22Rv1 (cell line): Measurements from ENCODE around the gene DSCAML1.

Experiments
- ZFX ChIP-seq: fragments of 450-650 bp; IDR thresholded peaks from 2 replicates; pipeline ENCODE4 v1.6.1; 2017; ENCODE audit warnings: antibody characterized with exemption, borderline replicate concordance
- TF ChIP-seq, protein P1 (sequence below): fragments of 450-650 bp; IDR thresholded peaks from 2 replicates; pipeline ENCODE4 v1.5.1; 2017; ENCODE audit warnings: mild to moderate bottlenecking

DNA sequence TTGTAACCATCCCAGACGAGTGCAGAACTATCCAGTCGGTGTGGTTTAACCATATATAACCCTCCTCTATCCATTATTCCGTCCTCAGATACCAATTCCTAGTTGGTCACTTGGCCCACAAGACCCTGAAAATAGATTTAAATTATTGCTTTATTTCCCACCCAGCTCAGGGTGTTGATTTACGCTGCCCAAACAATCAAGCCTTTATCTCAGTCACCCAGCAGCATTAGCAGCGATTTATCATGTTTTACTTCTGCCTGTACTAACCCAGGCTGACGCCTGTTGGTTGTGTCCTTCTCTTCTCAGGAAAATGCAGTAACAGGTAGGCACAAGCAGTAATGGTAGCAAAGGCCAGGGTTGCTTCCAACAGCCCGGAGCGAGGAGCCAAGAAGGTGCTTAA, 81.2 kb downstream of the DSCAML1 start:
- TF ChIP-seq, protein P1, sequence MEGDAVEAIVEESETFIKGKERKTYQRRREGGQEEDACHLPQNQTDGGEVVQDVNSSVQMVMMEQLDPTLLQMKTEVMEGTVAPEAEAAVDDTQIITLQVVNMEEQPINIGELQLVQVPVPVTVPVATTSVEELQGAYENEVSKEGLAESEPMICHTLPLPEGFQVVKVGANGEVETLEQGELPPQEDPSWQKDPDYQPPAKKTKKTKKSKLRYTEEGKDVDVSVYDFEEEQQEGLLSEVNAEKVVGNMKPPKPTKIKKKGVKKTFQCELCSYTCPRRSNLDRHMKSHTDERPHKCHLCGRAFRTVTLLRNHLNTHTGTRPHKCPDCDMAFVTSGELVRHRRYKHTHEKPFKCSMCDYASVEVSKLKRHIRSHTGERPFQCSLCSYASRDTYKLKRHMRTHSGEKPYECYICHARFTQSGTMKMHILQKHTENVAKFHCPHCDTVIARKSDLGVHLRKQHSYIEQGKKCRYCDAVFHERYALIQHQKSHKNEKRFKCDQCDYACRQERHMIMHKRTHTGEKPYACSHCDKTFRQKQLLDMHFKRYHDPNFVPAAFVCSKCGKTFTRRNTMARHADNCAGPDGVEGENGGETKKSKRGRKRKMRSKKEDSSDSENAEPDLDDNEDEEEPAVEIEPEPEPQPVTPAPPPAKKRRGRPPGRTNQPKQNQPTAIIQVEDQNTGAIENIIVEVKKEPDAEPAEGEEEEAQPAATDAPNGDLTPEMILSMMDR, result no peak
- no peak for TF ChIP-seq ZFX
